Natural killer cell treated with Interleukin-12 subunit alpha and Interleukin-12 subunit beta and Interleukin-15 and Interleukin-18, amount 100 ng/mL, for 72 hours (primary cell): ENCODE measurements around the gene TBC1D19. TPM values are rescaled to one million over a fixed set of nuclear protein-coding genes. Genes with fewer than 3 reads are reported as not detected.

Experiments
- ATAC-seq, 2 donors: fragments of 150-1000 bp; cut with Tn5 transposase in 1 of 2; sonication (Bioruptor Pico), chemical (Tn5 transposase) in 1 of 2; 2 replicates each; pipeline ENCODE4 v1.10.0; 2021
- DNase-seq: peaks from one replicate; pipeline ENCODE4 v3.0.0; 2022; ENCODE audit warnings: low spot score
- H3K27ac Mint-ChIP-seq, 2 donors: 1 replicate in 1 of 2; 2 replicates in 1 of 2; pipeline ENCODE4 v1.8.0; 2022; ENCODE audit warnings: mixed read lengths in 2 of 2, mild to moderate bottlenecking in 1 of 2, moderate library complexity in 1 of 2
- H3K27me3 Mint-ChIP-seq, 2 donors: 1 replicate in 1 of 2; 2 replicates in 1 of 2; pipeline ENCODE4 v1.8.0; 2022; ENCODE audit warnings: mixed read lengths in 2 of 2
- H3K36me3 Mint-ChIP-seq: one replicate; pipeline ENCODE4 v1.8.0; 2022; ENCODE audit warnings: mixed read lengths
- H3K4me1 Mint-ChIP-seq, 2 donors: 1 replicate in 1 of 2; 2 replicates in 1 of 2; pipeline ENCODE4 v1.8.0; 2022; ENCODE audit warnings: low read depth in 2 of 2, mixed read lengths in 2 of 2, mild to moderate bottlenecking in 1 of 2
- H3K4me3 Mint-ChIP-seq: one replicate; pipeline ENCODE4 v1.8.0; 2022; ENCODE audit warnings: mixed read lengths
- H3K9me3 Mint-ChIP-seq: 2 replicates; pipeline ENCODE4 v1.8.0; 2022; ENCODE audit warnings: mixed read lengths
- total RNA-seq, 2 donors: library from RNA; stranded (reverse); gene quantifications; one replicate each; pipeline ENCODE4 v1.2.3, GENCODE V29; 2022

TBC1D19 gene
- total RNA-seq, 2 donors from 2014 or later: 5.7 to 7.2 TPM

- H3K4me1 Mint-ChIP-seq: peaks cover 0 to 3% of the 10 kb centered on the region in 2 donors
- H3K4me3 Mint-ChIP-seq: no peak overlapping the region
- no peaks in the 10 kb centered on the region for H3K36me3 Mint-ChIP-seq
- no peaks in the 10 kb centered on the region for H3K9me3 Mint-ChIP-seq
- no peaks in the 10 kb centered on the region for H3K27me3 Mint-ChIP-seq
- H3K27ac Mint-ChIP-seq: no peak overlapping the region
- ATAC-seq: no peak
- no peak for DNase-seq
Observed at GRCh38 chr4:26741491-26741871, 157.6 kb downstream of the TBC1D19 start.

- no peak overlapping the region for H3K4me3 Mint-ChIP-seq
- no peaks in the 10 kb centered on the region for H3K27me3 Mint-ChIP-seq
- peaks cover 0 to 18% of the 10 kb centered on the region in 2 donors for H3K4me1 Mint-ChIP-seq
- no peaks in the 10 kb centered on the region for H3K9me3 Mint-ChIP-seq
- H3K36me3 Mint-ChIP-seq: no peaks in the 10 kb centered on the region
- DNase-seq: no peak
- peak; percentile 94 to 99 for ATAC-seq
- no peak overlapping the region for H3K27ac Mint-ChIP-seq
Observed at GRCh38 chr4:26746802-26747213, 162.9 kb downstream of the TBC1D19 start.

GRCh38 chr4:26748811-26749210 lies 164.9 kb downstream of the TBC1D19 start:
- Mint-ChIP-seq H3K27me3 (no peaks in the 10 kb centered on the region), H3K4me3 (no peak overlapping the region), H3K9me3 (no peaks in the 10 kb centered on the region), H3K27ac (peak overlapping the region in 1 of 2 donors; percentile 26), H3K36me3 (no peaks in the 10 kb centered on the region), H3K4me1 (peaks cover 0 to 18% of the 10 kb centered on the region in 2 donors)
- DNase-seq: no peak
- no peak for ATAC-seq

- Mint-ChIP-seq H3K36me3 (no peaks in the 10 kb centered on the region), H3K27ac (no peak overlapping the region), H3K9me3 (no peaks in the 10 kb centered on the region), H3K4me1 (peaks cover 0 to 18% of the 10 kb centered on the region in 2 donors), H3K27me3 (no peaks in the 10 kb centered on the region), H3K4me3 (no peak overlapping the region)
- DNase-seq (no peak), ATAC-seq (no peak)
Observed at GRCh38 chr4:26749867-26750266, 166.0 kb downstream of the TBC1D19 start.

GRCh38 chr4:26751004-26751403 lies 167.1 kb downstream of the TBC1D19 start:
- Mint-ChIP-seq H3K4me1 (peaks cover 0 to 18% of the 10 kb centered on the region in 2 donors), H3K36me3 (no peaks in the 10 kb centered on the region), H3K9me3 (no peaks in the 10 kb centered on the region), H3K4me3 (no peak overlapping the region), H3K27me3 (no peaks in the 10 kb centered on the region), H3K27ac (no peak overlapping the region)
- DNase-seq: no peak
- no peak for ATAC-seq

GRCh38 chr4:26751838-26752237 lies 168.0 kb downstream of the TBC1D19 start:
- H3K27ac Mint-ChIP-seq: no peak overlapping the region
- no peak for DNase-seq
- no peaks in the 10 kb centered on the region for H3K36me3 Mint-ChIP-seq
- H3K4me1 Mint-ChIP-seq: peaks cover 0 to 11% of the 10 kb centered on the region in 2 donors
- peak; percentile 61 to 94 for ATAC-seq
- H3K27me3 Mint-ChIP-seq: no peaks in the 10 kb centered on the region
- H3K4me3 Mint-ChIP-seq: no peak overlapping the region
- H3K9me3 Mint-ChIP-seq: no peaks in the 10 kb centered on the region

GRCh38 chr4:26753187-26753586 lies 169.3 kb downstream of the TBC1D19 start:
- ATAC-seq: no peak
- H3K4me3 Mint-ChIP-seq: no peak overlapping the region
- H3K4me1 Mint-ChIP-seq: peaks cover 0 to 9% of the 10 kb centered on the region in 2 donors
- no peaks in the 10 kb centered on the region for H3K9me3 Mint-ChIP-seq
- no peaks in the 10 kb centered on the region for H3K36me3 Mint-ChIP-seq
- no peak overlapping the region for H3K27ac Mint-ChIP-seq
- DNase-seq: no peak
- H3K27me3 Mint-ChIP-seq: no peaks in the 10 kb centered on the region

GRCh38 chr4:26753617-26754016 lies 169.7 kb downstream of the TBC1D19 start:
- DNase-seq: no peak
- H3K9me3 Mint-ChIP-seq: no peaks in the 10 kb centered on the region
- ATAC-seq: no peak
- H3K27ac Mint-ChIP-seq: no peak overlapping the region
- no peaks in the 10 kb centered on the region for H3K27me3 Mint-ChIP-seq
- peaks cover 0 to 7% of the 10 kb centered on the region in 2 donors for H3K4me1 Mint-ChIP-seq
- H3K36me3 Mint-ChIP-seq: no peaks in the 10 kb centered on the region
- H3K4me3 Mint-ChIP-seq: no peak overlapping the region

- H3K36me3 Mint-ChIP-seq: no peaks in the 10 kb centered on the region
- H3K4me3 Mint-ChIP-seq: no peak overlapping the region
- H3K9me3 Mint-ChIP-seq: no peaks in the 10 kb centered on the region
- no peak for ATAC-seq
- H3K27ac Mint-ChIP-seq: no peak overlapping the region
- H3K4me1 Mint-ChIP-seq: peaks cover 0 to 4% of the 10 kb centered on the region in 2 donors
- H3K27me3 Mint-ChIP-seq: no peaks in the 10 kb centered on the region
- DNase-seq: no peak
Observed at GRCh38 chr4:26757751-26758150, 173.9 kb downstream of the TBC1D19 start.

- H3K27me3 Mint-ChIP-seq: no peaks in the 10 kb centered on the region
Observed at GRCh38 chr4:26758899-26759298, 175.0 kb downstream of the TBC1D19 start.

GRCh38 chr4:26762650-26763049 lies 178.8 kb downstream of the TBC1D19 start:
- ATAC-seq (no peak), DNase-seq (no peak)
- Mint-ChIP-seq H3K4me1 (peaks cover 4 to 5% of the 10 kb centered on the region in 2 donors), H3K27me3 (no peaks in the 10 kb centered on the region), H3K4me3 (no peak overlapping the region), H3K36me3 (peaks cover 7% of the 10 kb centered on the region), H3K27ac (no peak overlapping the region), H3K9me3 (no peaks in the 10 kb centered on the region)

More at GRCh38 chr4:26758899-26759298, 175.0 kb downstream of the TBC1D19 start:
- Mint-ChIP-seq H3K4me3 (no peak overlapping the region), H3K36me3 (no peaks in the 10 kb centered on the region), H3K4me1 (peaks cover 0 to 4% of the 10 kb centered on the region in 2 donors), H3K9me3 (no peaks in the 10 kb centered on the region), H3K27ac (no peak overlapping the region)
- ATAC-seq: no peak
- DNase-seq: no peak

GRCh38 chr4:26763063-26763462 lies 179.2 kb downstream of the TBC1D19 start:
- Mint-ChIP-seq H3K27me3 (no peaks in the 10 kb centered on the region), H3K9me3 (no peaks in the 10 kb centered on the region), H3K4me1 (peaks cover 4 to 5% of the 10 kb centered on the region in 2 donors), H3K4me3 (no peak overlapping the region), H3K36me3 (peaks cover 7% of the 10 kb centered on the region), H3K27ac (no peak overlapping the region)
- DNase-seq (no peak), ATAC-seq (no peak)

GRCh38 chr4:26763648-26764047 lies 179.8 kb downstream of the TBC1D19 start:
- ATAC-seq: no peak
- H3K36me3 Mint-ChIP-seq: peaks cover 7% of the 10 kb centered on the region
- no peaks in the 10 kb centered on the region for H3K27me3 Mint-ChIP-seq
- no peak for DNase-seq
- H3K4me3 Mint-ChIP-seq: no peak overlapping the region
- no peaks in the 10 kb centered on the region for H3K9me3 Mint-ChIP-seq
- H3K4me1 Mint-ChIP-seq: peaks cover 4 to 5% of the 10 kb centered on the region in 2 donors
- H3K27ac Mint-ChIP-seq: no peak overlapping the region

- Mint-ChIP-seq H3K9me3 (no peaks in the 10 kb centered on the region), H3K27me3 (no peaks in the 10 kb centered on the region), H3K4me1 (peaks cover 4 to 5% of the 10 kb centered on the region in 2 donors), H3K4me3 (no peak overlapping the region), H3K27ac (no peak overlapping the region), H3K36me3 (peaks cover 7% of the 10 kb centered on the region)
- DNase-seq: no peak
- no peak for ATAC-seq
Observed at GRCh38 chr4:26764231-26764630, 180.3 kb downstream of the TBC1D19 start.

- H3K36me3 Mint-ChIP-seq: peaks cover 13% of the 10 kb centered on the region
- H3K27ac Mint-ChIP-seq: no peak overlapping the region
- no peaks in the 10 kb centered on the region for H3K27me3 Mint-ChIP-seq
- no peaks in the 10 kb centered on the region for H3K9me3 Mint-ChIP-seq
- peaks cover 4 to 5% of the 10 kb centered on the region in 2 donors for H3K4me1 Mint-ChIP-seq
- DNase-seq: no peak
- no peak for ATAC-seq
- no peak overlapping the region for H3K4me3 Mint-ChIP-seq
Observed at GRCh38 chr4:26765515-26765914, 181.6 kb downstream of the TBC1D19 start.
